ENCODE measurements around the gene RTL5.

- TF ChIP-seq, protein P1, sequence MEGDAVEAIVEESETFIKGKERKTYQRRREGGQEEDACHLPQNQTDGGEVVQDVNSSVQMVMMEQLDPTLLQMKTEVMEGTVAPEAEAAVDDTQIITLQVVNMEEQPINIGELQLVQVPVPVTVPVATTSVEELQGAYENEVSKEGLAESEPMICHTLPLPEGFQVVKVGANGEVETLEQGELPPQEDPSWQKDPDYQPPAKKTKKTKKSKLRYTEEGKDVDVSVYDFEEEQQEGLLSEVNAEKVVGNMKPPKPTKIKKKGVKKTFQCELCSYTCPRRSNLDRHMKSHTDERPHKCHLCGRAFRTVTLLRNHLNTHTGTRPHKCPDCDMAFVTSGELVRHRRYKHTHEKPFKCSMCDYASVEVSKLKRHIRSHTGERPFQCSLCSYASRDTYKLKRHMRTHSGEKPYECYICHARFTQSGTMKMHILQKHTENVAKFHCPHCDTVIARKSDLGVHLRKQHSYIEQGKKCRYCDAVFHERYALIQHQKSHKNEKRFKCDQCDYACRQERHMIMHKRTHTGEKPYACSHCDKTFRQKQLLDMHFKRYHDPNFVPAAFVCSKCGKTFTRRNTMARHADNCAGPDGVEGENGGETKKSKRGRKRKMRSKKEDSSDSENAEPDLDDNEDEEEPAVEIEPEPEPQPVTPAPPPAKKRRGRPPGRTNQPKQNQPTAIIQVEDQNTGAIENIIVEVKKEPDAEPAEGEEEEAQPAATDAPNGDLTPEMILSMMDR (IDR thresholded peaks at IDR 0.05): no peak
- TF ChIP-seq POLR2A (IDR thresholded peaks at IDR 0.05): no peak
- no peak for TF ChIP-seq POLR2AphosphoS5 (IDR thresholded peaks at IDR 0.05; ENCODE audit: insufficient read depth in 1 of 2, low read depth in 1 of 2)
Measured at GRCh38 chrX:72180539-72180938, 48.8 kb upstream of the RTL5 start.
